ES-I3 (cell line): ENCODE results near the gene MAPT.

Experiments used
- H3K36me3 ChIP-seq: 2 replicates; pipeline ENCODE4 v1.6.1; 2013; ENCODE audit warnings: mild to moderate bottlenecking, low read length, control low read depth, moderate library complexity; ENCODE audit not compliant: insufficient read depth
- H3K4me1 ChIP-seq: 2 replicates; pipeline ENCODE4 v1.6.1; 2013; ENCODE audit warnings: mild to moderate bottlenecking, control low read depth, low read length; ENCODE audit not compliant: insufficient read depth
- H3K9ac ChIP-seq: 2 replicates; pipeline ENCODE4 v1.6.1; 2013; ENCODE audit warnings: low read depth, mild to moderate bottlenecking, low read length, moderate library complexity
- H3K9me3 ChIP-seq: 2 replicates; pipeline ENCODE4 v1.6.1; 2013; ENCODE audit warnings: mild to moderate bottlenecking, low read length, moderate library complexity; ENCODE audit not compliant: control insufficient read depth, insufficient read depth

The MAPT gene

DNA sequence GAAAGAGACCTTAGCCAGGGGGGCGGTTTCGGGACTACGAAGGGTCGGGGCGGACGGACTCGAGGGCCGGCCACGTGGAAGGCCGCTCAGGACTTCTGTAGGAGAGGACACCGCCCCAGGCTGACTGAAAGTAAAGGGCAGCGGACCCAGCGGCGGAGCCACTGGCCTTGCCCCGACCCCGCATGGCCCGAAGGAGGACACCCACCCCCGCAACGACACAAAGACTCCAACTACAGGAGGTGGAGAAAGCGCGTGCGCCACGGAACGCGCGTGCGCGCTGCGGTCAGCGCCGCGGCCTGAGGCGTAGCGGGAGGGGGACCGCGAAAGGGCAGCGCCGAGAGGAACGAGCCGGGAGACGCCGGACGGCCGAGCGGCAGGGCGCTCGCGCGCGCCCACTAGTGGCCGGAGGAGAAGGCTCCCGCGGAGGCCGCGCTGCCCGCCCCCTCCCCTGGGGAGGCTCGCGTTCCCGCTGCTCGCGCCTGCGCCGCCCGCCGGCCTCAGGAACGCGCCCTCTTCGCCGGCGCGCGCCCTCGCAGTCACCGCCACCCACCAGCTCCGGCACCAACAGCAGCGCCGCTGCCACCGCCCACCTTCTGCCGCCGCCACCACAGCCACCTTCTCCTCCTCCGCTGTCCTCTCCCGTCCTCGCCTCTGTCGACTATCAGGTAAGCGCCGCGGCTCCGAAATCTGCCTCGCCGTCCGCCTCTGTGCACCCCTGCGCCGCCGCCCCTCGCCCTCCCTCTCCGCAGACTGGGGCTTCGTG is at the start of gene MAPT:
Gene MAPT (plus strand): TSS at position 533 of the 763 bp plus-strand sequence. CDS start 67,784 bp downstream, outside the sequence.
- Histone ChIP-seq H3K9ac (peak within 1 kb of the TSS; percentile 60), H3K9me3 (no peaks in the 10 kb centered on the region), H3K4me1 (no peaks in the 10 kb centered on the region), H3K36me3 (no peaks in the 10 kb centered on the region)

- no peak within 1 kb of the TSS for H3K9ac ChIP-seq
- H3K4me1 ChIP-seq = no peaks in the 10 kb centered on the region
- H3K9me3 ChIP-seq = no peaks in the 10 kb centered on the region
- no peaks in the 10 kb centered on the region for H3K36me3 ChIP-seq
Observed at GRCh38 chr17:45844695-45845375, 49.5 kb upstream of the MAPT start, which contains the start of gene SPPL2C. Gene SPPL2C, plus strand, starts transcription at chr17:45844881. Its CDS starts 26 bp downstream, at chr17:45844907.

- Histone ChIP-seq H3K9me3 (no peaks in the 10 kb centered on the region), H3K36me3 (no peaks in the 10 kb centered on the region), H3K9ac (no peak overlapping the region), H3K4me1 (no peaks in the 10 kb centered on the region)
Observed at GRCh38 chr17:45845376-45846185, 48.8 kb upstream of the MAPT start.

GRCh38 chr17:45846223-45846622 is 48.1 kb upstream of the MAPT start:
- Histone ChIP-seq H3K9ac (no peak overlapping the region), H3K9me3 (no peaks in the 10 kb centered on the region), H3K4me1 (no peaks in the 10 kb centered on the region), H3K36me3 (no peaks in the 10 kb centered on the region)

- H3K36me3 ChIP-seq = no peaks in the 10 kb centered on the region
- H3K9ac ChIP-seq = no peak overlapping the region
- H3K4me1 ChIP-seq = no peaks in the 10 kb centered on the region
- no peaks in the 10 kb centered on the region for H3K9me3 ChIP-seq
Observed at GRCh38 chr17:45846646-45847045, 47.7 kb upstream of the MAPT start.

DNA sequence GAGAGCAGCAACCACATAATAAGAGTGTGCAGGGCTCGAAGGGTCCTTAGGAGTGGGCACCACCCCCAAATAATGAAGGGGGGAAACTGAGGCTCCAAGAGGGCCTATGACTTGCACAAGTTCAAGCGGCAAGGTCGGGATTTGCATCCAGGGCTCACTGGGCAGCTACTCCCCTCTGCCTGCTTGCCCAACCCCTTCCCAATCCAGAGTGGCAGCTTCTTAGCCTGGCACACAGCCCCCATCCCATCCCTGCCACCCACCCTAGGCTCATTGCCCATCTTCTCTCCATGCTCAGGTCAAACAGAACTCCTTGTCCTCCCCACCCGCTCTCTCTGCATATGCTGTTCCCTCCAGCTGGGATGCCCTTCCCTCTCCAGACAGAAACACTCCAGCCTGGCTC is 47.3 kb upstream of the MAPT start:
- H3K36me3 ChIP-seq = no peaks in the 10 kb centered on the region
- no peak overlapping the region for H3K9ac ChIP-seq
- H3K4me1 ChIP-seq = no peaks in the 10 kb centered on the region
- H3K9me3 ChIP-seq = no peaks in the 10 kb centered on the region

GRCh38 chr17:45847747-45848146 is 46.6 kb upstream of the MAPT start:
- Histone ChIP-seq H3K36me3 (no peaks in the 10 kb centered on the region), H3K9me3 (no peaks in the 10 kb centered on the region), H3K4me1 (no peaks in the 10 kb centered on the region), H3K9ac (no peak overlapping the region)

GRCh38 chr17:45848405-45848804 is 45.9 kb upstream of the MAPT start:
- H3K4me1 ChIP-seq = no peaks in the 10 kb centered on the region
- no peaks in the 10 kb centered on the region for H3K9me3 ChIP-seq
- H3K9ac ChIP-seq = no peak overlapping the region
- H3K36me3 ChIP-seq = no peaks in the 10 kb centered on the region

GRCh38 chr17:45848868-45849535 is 45.4 kb upstream of the MAPT start:
- H3K9me3 ChIP-seq = no peaks in the 10 kb centered on the region
- no peak overlapping the region for H3K9ac ChIP-seq
- no peaks in the 10 kb centered on the region for H3K36me3 ChIP-seq
- H3K4me1 ChIP-seq = no peaks in the 10 kb centered on the region

DNA sequence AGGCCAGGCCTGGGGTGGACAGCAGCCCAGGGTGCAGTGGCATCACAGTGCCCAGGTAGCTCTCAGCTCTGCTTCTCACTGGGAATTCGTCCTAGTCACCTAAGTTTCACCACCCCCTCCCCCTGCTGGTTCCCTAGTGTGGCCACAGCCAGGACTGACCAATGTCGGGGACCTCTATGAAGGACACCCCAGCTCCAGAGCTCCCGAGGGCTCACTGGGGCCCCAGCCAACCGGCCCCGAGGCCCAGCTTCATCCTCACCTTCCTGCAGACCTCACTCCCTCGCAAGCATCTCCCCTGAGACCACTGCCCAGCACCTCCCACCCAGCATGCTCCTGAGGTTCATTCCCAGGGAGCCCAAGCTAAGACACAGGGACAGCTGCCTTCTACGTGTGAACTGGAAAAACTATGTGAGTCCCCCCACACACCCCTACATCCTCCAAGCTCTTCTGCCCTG is 44.8 kb upstream of the MAPT start:
- Histone ChIP-seq H3K9ac (no peak overlapping the region), H3K4me1 (no peaks in the 10 kb centered on the region), H3K36me3 (no peaks in the 10 kb centered on the region), H3K9me3 (no peaks in the 10 kb centered on the region)

- H3K4me1 ChIP-seq = no peaks in the 10 kb centered on the region
Observed at GRCh38 chr17:45850011-45850410, 44.3 kb upstream of the MAPT start.

DNA sequence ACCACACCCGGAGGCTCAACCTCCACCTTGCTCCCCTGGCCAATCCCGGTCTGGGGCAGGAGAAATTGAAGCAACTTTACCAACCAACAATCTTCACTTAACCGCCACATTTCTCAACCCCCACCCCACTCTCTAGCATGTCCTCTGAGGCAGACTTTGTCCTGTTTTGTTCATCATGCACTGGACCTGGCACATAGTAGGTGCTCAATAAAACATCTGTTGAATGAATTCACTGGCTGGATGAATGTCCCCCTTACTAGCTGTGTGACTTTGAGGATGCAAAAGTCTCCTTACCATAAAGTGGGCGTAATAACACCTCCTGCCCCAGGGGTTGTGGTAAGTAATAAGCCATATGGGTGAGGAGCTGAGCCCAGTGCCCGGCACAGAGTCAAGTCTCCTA is 43.9 kb upstream of the MAPT start:
- Histone ChIP-seq H3K36me3 (no peaks in the 10 kb centered on the region), H3K9me3 (no peaks in the 10 kb centered on the region), H3K9ac (no peak overlapping the region), H3K4me1 (no peaks in the 10 kb centered on the region)

More at GRCh38 chr17:45850011-45850410, 44.3 kb upstream of the MAPT start:
- no peaks in the 10 kb centered on the region for H3K9me3 ChIP-seq
- H3K9ac ChIP-seq = no peak overlapping the region
- no peaks in the 10 kb centered on the region for H3K36me3 ChIP-seq

GRCh38 chr17:45851022-45851421 is 43.3 kb upstream of the MAPT start:
- no peaks in the 10 kb centered on the region for H3K36me3 ChIP-seq
- H3K9ac ChIP-seq = no peak overlapping the region

GRCh38 chr17:45851464-45851863 is 42.9 kb upstream of the MAPT start:
- Histone ChIP-seq H3K4me1 (no peaks in the 10 kb centered on the region), H3K9me3 (no peaks in the 10 kb centered on the region), H3K36me3 (no peaks in the 10 kb centered on the region), H3K9ac (no peak overlapping the region)

More at GRCh38 chr17:45851022-45851421, 43.3 kb upstream of the MAPT start:
- no peaks in the 10 kb centered on the region for H3K9me3 ChIP-seq
- H3K4me1 ChIP-seq = no peaks in the 10 kb centered on the region
